Stimulated activated CD8-positive, alpha-beta memory T cell treated with anti-CD3 and anti-CD28 coated beads, Interleukin-12 subunit alpha, Interleukin-12 subunit beta, amount 100 ng/mL, for 24 hours (primary cell): ENCODE results near the gene HIVEP3.
"Not testable (repeated sequence)": the region's sequence is repeated elsewhere in the genome, so short reads cannot be mapped to it uniquely, and the experiment has no call there.

Experiments
- DNase-seq: peaks from one replicate; pipeline ENCODE4 v3.0.0-alpha.2; 2020; ENCODE audit errors: extremely low read depth

HIVEP3 gene

GRCh38 chr1:41560496-41560895 is 358.2 kb downstream of the HIVEP3 start:
- DNase-seq, result no peak

- DNase-seq, result no peak
Measured at GRCh38 chr1:41559331-41559730, 359.4 kb downstream of the HIVEP3 start.

- DNase-seq, result no peak
Measured at GRCh38 chr1:41558761-41559171, 360.0 kb downstream of the HIVEP3 start.

- DNase-seq, result no peak
Measured at GRCh38 chr1:41557751-41558455, 360.8 kb downstream of the HIVEP3 start.

- DNase-seq, result not testable (repeated sequence)
Measured at GRCh38 chr1:41554746-41555145, 364.0 kb downstream of the HIVEP3 start.

GRCh38 chr1:41547781-41548560 is 370.8 kb downstream of the HIVEP3 start:
- no peak for DNase-seq

GRCh38 chr1:41547336-41547735 is 371.4 kb downstream of the HIVEP3 start:
- no peak for DNase-seq

GRCh38 chr1:41546833-41547135 is 371.9 kb downstream of the HIVEP3 start:
- no peak for DNase-seq

- DNase-seq, result no peak
Measured at GRCh38 chr1:41545996-41546832, 372.5 kb downstream of the HIVEP3 start.

- DNase-seq, result no peak
Measured at GRCh38 chr1:41542196-41542930, 376.4 kb downstream of the HIVEP3 start.

- no peak for DNase-seq
Measured at GRCh38 chr1:41541592-41541952, 377.1 kb downstream of the HIVEP3 start.

- DNase-seq, result no peak
Measured at GRCh38 chr1:41540886-41541591, 377.7 kb downstream of the HIVEP3 start.

GRCh38 chr1:41539999-41540398 is 378.7 kb downstream of the HIVEP3 start:
- DNase-seq, result no peak

GRCh38 chr1:41539418-41539805 is 379.3 kb downstream of the HIVEP3 start:
- DNase-seq, result no peak

- no peak for DNase-seq
Measured at GRCh38 chr1:41538741-41539417, 379.8 kb downstream of the HIVEP3 start.

GRCh38 chr1:41537788-41538351 is 380.9 kb downstream of the HIVEP3 start:
- DNase-seq, result no peak

- no peak for DNase-seq
Measured at GRCh38 chr1:41537251-41537650, 381.5 kb downstream of the HIVEP3 start.

- no peak for DNase-seq
Measured at GRCh38 chr1:41536361-41536802, 382.3 kb downstream of the HIVEP3 start.

GRCh38 chr1:41535716-41536115 is 383.0 kb downstream of the HIVEP3 start:
- no peak for DNase-seq

GRCh38 chr1:41535276-41535675 is 383.4 kb downstream of the HIVEP3 start:
- no peak for DNase-seq
